A549 treated with RU486 at 1 μM for 4 hours (cell line): ENCODE measurements around the gene RNF31. TPM values are rescaled to one million over a fixed set of nuclear protein-coding genes. Genes with fewer than 3 reads are reported as not detected.

ENCODE experiments used
- total RNA-seq: library from RNA; stranded (reverse); fragments of 200-300 nt; extraction: Qiagen RNA extraction; gene quantifications from 5 replicates; pipeline ENCODE4 v1.2.3, GENCODE V29; 2022; ENCODE audit warnings: low read depth

RNF31 gene
- total RNA-seq: 18.9 to 37.4 TPM (median 28.0 TPM) in 5 replicates

GRCh38 chr14:24146978-24147760 lies at the start of gene RNF31:
RNF31 (plus strand) TSS chr14:24147498; CDS start chr14:24147699, 201 bp downstream.

GRCh38 chr14:24114532-24115421 lies 32.5 kb upstream of the RNF31 start, which contains the start of the genes DCAF11 and NRL:
DCAF11 (plus strand) TSS chr14:24114777; CDS start chr14:24115595, 818 bp downstream.
NRL (minus strand) TSS chr14:24114949; CDS start chr14:24082848, 32,101 bp downstream.

GRCh38 chr14:24130380-24130716 lies 16.9 kb upstream of the RNF31 start, which contains the start of gene FITM1:
FITM1 (plus strand) TSS chr14:24130659; CDS start chr14:24131564, 905 bp downstream.

GRCh38 chr14:24135834-24136683 lies 11.2 kb upstream of the RNF31 start, which contains the start of gene PSME1:
PSME1 (plus strand) TSS chr14:24136194; CDS start chr14:24136263, 69 bp downstream.

GRCh38 chr14:24141097-24141880 lies 6.0 kb upstream of the RNF31 start, which contains the start of gene EMC9:
EMC9 (minus strand) TSS chr14:24141591; CDS start chr14:24141304, 287 bp downstream.

GRCh38 chr14:24146453-24146977 lies 783 bp upstream of the RNF31 start, which contains the start of gene PSME2:
PSME2 (minus strand) TSS chr14:24146610; CDS start chr14:24146581, 29 bp downstream.

GRCh38 chr14:24160850-24161804 lies 13.8 kb downstream of the RNF31 start, which contains the start of gene IRF9:
IRF9 (plus strand) TSS chr14:24161265; CDS start chr14:24162145, 880 bp downstream.

GRCh38 chr14:24171422-24172260 lies 24.3 kb downstream of the RNF31 start, which contains the start of gene REC8:
REC8 (plus strand) TSS chr14:24172080; CDS start chr14:24172553, 473 bp downstream.

GRCh38 chr14:24188251-24189058 lies 41.2 kb downstream of the RNF31 start, which contains the start of gene IPO4:
IPO4 (minus strand) TSS chr14:24188816; CDS start chr14:24188787, 29 bp downstream.

GRCh38 chr14:24195186-24196070 lies 48.1 kb downstream of the RNF31 start, which contains the start of gene TM9SF1:
TM9SF1 (minus strand) TSS chr14:24195441; CDS start chr14:24195019, 422 bp downstream.

Other genes starting within 250 kb of the RNF31 start
- gene DHRS4, start 193.7 kb upstream of the RNF31 start, total RNA-seq: 42.2 to 47.9 TPM (median 46.2 TPM) in 5 replicates
- gene DHRS4L2, start 158.6 kb upstream of the RNF31 start, total RNA-seq: 22.1 to 37.0 TPM (median 30.3 TPM) in 5 replicates
- 0.34 to 0.95 TPM (median 0.49 TPM) in 5 replicates for gene CARMIL3, start 95.5 kb upstream of the RNF31 start, total RNA-seq
- gene CPNE6, start 75.9 kb upstream of the RNF31 start, total RNA-seq: not detected in 5 replicates
- 16.5 to 22.6 TPM (median 20.9 TPM) in 5 replicates for gene PCK2, start 53.2 kb upstream of the RNF31 start, total RNA-seq
- gene DCAF11, start 32.7 kb upstream of the RNF31 start, total RNA-seq: 19.5 to 23.6 TPM (median 20.5 TPM) in 5 replicates
- 0.72 to 1.2 TPM (median 0.80 TPM) in 5 replicates for gene NRL, start 32.5 kb upstream of the RNF31 start, total RNA-seq
- 0.17 to 0.31 TPM in 2 of 5 replicates, not detected in the others for gene FITM1, start 16.8 kb upstream of the RNF31 start, total RNA-seq
- 166 to 196 TPM (median 176 TPM) in 5 replicates for gene PSME1, start 11.3 kb upstream of the RNF31 start, total RNA-seq
- 45.0 to 65.7 TPM (median 61.1 TPM) in 5 replicates for gene EMC9, start 5.9 kb upstream of the RNF31 start, total RNA-seq
- gene PSME2, start 888 bp upstream of the RNF31 start, total RNA-seq: 163 to 221 TPM (median 173 TPM) in 5 replicates
- 14.5 to 20.9 TPM (median 16.8 TPM) in 5 replicates for gene IRF9, start 13.8 kb downstream of the RNF31 start, total RNA-seq
- gene REC8, start 24.6 kb downstream of the RNF31 start, total RNA-seq: 4.0 to 5.5 TPM (median 5.1 TPM) in 5 replicates
- gene IPO4, start 41.3 kb downstream of the RNF31 start, total RNA-seq: 79.3 to 90.2 TPM (median 86.3 TPM) in 5 replicates
- 63.2 to 70.0 TPM (median 67.6 TPM) in 5 replicates for gene TM9SF1, start 47.9 kb downstream of the RNF31 start, total RNA-seq
- gene TSSK4, start 58.2 kb downstream of the RNF31 start, total RNA-seq: not detected in 5 replicates
- 71.9 to 101 TPM (median 93.0 TPM) in 5 replicates for gene CHMP4A, start 66.0 kb downstream of the RNF31 start, total RNA-seq
- gene MDP1, start 68.6 kb downstream of the RNF31 start, total RNA-seq: 27.3 to 34.4 TPM (median 29.4 TPM) in 5 replicates
- gene NEDD8, start 84.9 kb downstream of the RNF31 start, total RNA-seq: 444 to 520 TPM (median 484 TPM) in 5 replicates
- gene GMPR2, start 85.4 kb downstream of the RNF31 start, total RNA-seq: 54.3 to 66.4 TPM (median 58.1 TPM) in 5 replicates
- 34.2 to 38.2 TPM (median 36.6 TPM) in 5 replicates for gene TINF2, start 95.1 kb downstream of the RNF31 start, total RNA-seq
- gene TGM1, start 115.7 kb downstream of the RNF31 start, total RNA-seq: 0.53 to 1.1 TPM (median 1.0 TPM) in 5 replicates
- gene RABGGTA, start 124.1 kb downstream of the RNF31 start, total RNA-seq: 15.2 to 18.4 TPM (median 16.6 TPM) in 5 replicates
- 10.3 to 14.0 TPM (median 13.1 TPM) in 5 replicates for gene DHRS1, start 152.3 kb downstream of the RNF31 start, total RNA-seq
- 13.7 to 17.0 TPM (median 16.6 TPM) in 5 replicates for gene NOP9, start 152.4 kb downstream of the RNF31 start, total RNA-seq
- 0.15 to 1.00 TPM (median 0.20 TPM) in 5 replicates for gene CIDEB, start 160.5 kb downstream of the RNF31 start, total RNA-seq
- gene LTB4R2, start 162.6 kb downstream of the RNF31 start, total RNA-seq: 2.5 to 5.7 TPM (median 4.3 TPM) in 5 replicates
- 3.7 to 6.6 TPM (median 6.4 TPM) in 5 replicates for gene LTB4R, start 164.0 kb downstream of the RNF31 start, total RNA-seq
- gene ADCY4, start 187.6 kb downstream of the RNF31 start, total RNA-seq: not detected in 5 replicates
- gene RIPK3, start 192.5 kb downstream of the RNF31 start, total RNA-seq: not detected in 5 replicates
- 0.29 to 0.67 TPM (median 0.47 TPM) in 4 of 5 replicates, not detected in the other for gene NFATC4, start 220.7 kb downstream of the RNF31 start, total RNA-seq